Ascending aorta (tissue), 2 donors: Measurements from ENCODE around the gene PRPS1L1. TPM values are rescaled to one million over a fixed set of nuclear protein-coding genes. Genes with fewer than 3 reads are reported as not detected.

ENCODE experiments used
- DNase-seq, 2 donors: peaks; one replicate each; pipeline ENCODE4 v3.0.0-alpha.2; 2019; ENCODE audit warnings: low spot score in 2 of 2
- H3K27ac ChIP-seq, 2 donors: fragments of 200-600 bp; sonication (generic); one replicate each; pipeline ENCODE4 v1.5.1; 2016 to 2017; ENCODE audit warnings: mild to moderate bottlenecking in 1 of 2
- H3K27me3 ChIP-seq: fragments of 200-600 bp; sonication (generic); one replicate; pipeline ENCODE4 v1.5.1; 2017
- H3K36me3 ChIP-seq, 2 donors: fragments of 200-600 bp; sonication (generic); one replicate each; pipeline ENCODE4 v1.5.1; 2016
- H3K4me1 ChIP-seq, 2 donors: fragments of 200-600 bp; sonication (generic); one replicate each; pipeline ENCODE4 v1.5.1; 2016 to 2017; ENCODE audit warnings: mild to moderate bottlenecking in 1 of 2
- H3K4me3 ChIP-seq, 2 donors: fragments of 200-600 bp; sonication (generic); one replicate each; pipeline ENCODE4 v1.5.1; 2016 to 2017; ENCODE audit warnings: mild to moderate bottlenecking in 1 of 2
- H3K9me3 ChIP-seq, 2 donors: fragments of 200-600 bp; sonication (generic); one replicate each; pipeline ENCODE4 v1.5.1; 2016
- CTCF ChIP-seq, 3 experiments: fragments of 200-600 bp in 2 of 3; fragments of 450-650 bp in 1 of 3; sonication (generic) in 2 of 3; IDR thresholded peaks; one replicate each; pipeline ENCODE4 v1.5.1; 2016 to 2019; ENCODE audit warnings: antibody characterized with exemption in 3 of 3, mild to moderate bottlenecking in 1 of 3, moderate library complexity in 1 of 3
- intact Hi-C: fragments of 100-400 bp; cut with DNase I; formaldehyde crosslinking; loops from one replicate; pipeline ENCODE4 v1.15.1; 2023
- total RNA-seq: library from RNA; depleted of rRNA; stranded (reverse); fragments of >200 nt; gene quantifications from one replicate; pipeline ENCODE4 v1.1.0, GENCODE V29; 2016

Gene PRPS1L1
- total RNA-seq, 1 donor from 2014 or later = not detected

- intact Hi-C loops = no loop called here
- H3K4me1 ChIP-seq = no peaks in the 10 kb centered on the region
- no peaks in the 10 kb centered on the region for H3K9me3 ChIP-seq
- TF ChIP-seq CTCF (IDR thresholded peaks at IDR 0.05) = no peak
- DNase-seq = no peak
- H3K27me3 ChIP-seq = no peaks in the 10 kb centered on the region
- no peak overlapping the region for H3K4me3 ChIP-seq
- H3K36me3 ChIP-seq = no peaks in the 10 kb centered on the region
- no peak overlapping the region for H3K27ac ChIP-seq
Measured at GRCh38 chr7:17983221-17984062, 44.2 kb downstream of the PRPS1L1 start.

- TF ChIP-seq CTCF (IDR thresholded peaks at IDR 0.05) = no peak
- Histone ChIP-seq H3K4me1 (no peaks in the 10 kb centered on the region), H3K27me3 (no peaks in the 10 kb centered on the region), H3K4me3 (no peak overlapping the region), H3K36me3 (no peaks in the 10 kb centered on the region), H3K9me3 (no peaks in the 10 kb centered on the region), H3K27ac (no peak overlapping the region)
- no peak for DNase-seq
- intact Hi-C loops = no loop called here
Measured at GRCh38 chr7:17976952-17977351, 50.7 kb downstream of the PRPS1L1 start.

Other genes with a start within 250 kb of the PRPS1L1 start
- gene SNX13, start 87.4 kb downstream of the PRPS1L1 start, total RNA-seq = 26.2 TPM